GM12878 (cell line): Measurements from ENCODE around the gene PRR14L. TPM values are rescaled to one million over a fixed set of nuclear protein-coding genes. Genes with fewer than 3 reads are reported as not detected.

ENCODE experiments used
- ATAC-seq: fragments of 200-7000 bp; cut with Tn5 transposase; 3 replicates; pipeline ENCODE4 v1.9.1; 2020; ENCODE audit warnings: mild to moderate bottlenecking, moderate library complexity
- BruUV-seq: library from RNA; stranded (reverse); fragments of 400-500 nt; replicated peaks from 2 replicates; lab custom pipeline; 2021; lab: Mats Ljungman, UMichigan
- CTCF ChIA-PET: fragments of 300-600 bp; sonication (Branson Sonifier 250); formaldehyde crosslinking; extraction: SDS; loops from one replicate; lab custom pipeline; 2021; ENCODE audit warnings: inconsistent platforms; lab: Yijun Ruan, JAX
- POLR2A ChIA-PET: fragments of 350-600 bp; formaldehyde crosslinking; extraction: SDS; loops from one replicate; lab custom pipeline; 2021; ENCODE audit warnings: inconsistent platforms; lab: Charles Lee
- RAD21 ChIA-PET: fragments of 300-600 bp; sonication (Branson Sonifier 250); formaldehyde crosslinking; loops from one replicate; lab custom pipeline; 2023; ENCODE audit warnings: antibody characterized with exemption; ENCODE audit not compliant: unreplicated experiment; lab: Charles Lee
- SMC1A ChIA-PET: fragments of 300-600 bp; sonication (Branson Sonifier 250); formaldehyde crosslinking; loops from one replicate; lab custom pipeline; 2023; ENCODE audit not compliant: unreplicated experiment, uncharacterized antibody; lab: Charles Lee
- DNase-seq: peaks from one replicate; pipeline ENCODE4 v3.0.0-alpha.2; 2011; ENCODE audit warnings: low read depth, low spot score
- FAIRE-seq: peaks from 3 replicates; lab custom pipeline; 2011; peaks lifted over from hg19 to GRCh38; lab: Jason Lieb, UNC
- H2AFZ ChIP-seq: 2 replicates; pipeline ENCODE4 v1.6.0; 2011; ENCODE audit warnings: low read depth, low read length, control low read depth; ENCODE audit not compliant: control insufficient read depth
- H3K27ac ChIP-seq: 2 replicates; pipeline ENCODE4 v1.5.1; 2011; ENCODE audit warnings: control low read depth; ENCODE audit not compliant: control insufficient read depth, insufficient read depth
- H3K27me3 ChIP-seq, 2 experiments: replicated peaks in 1 of 2; 2 replicates each; pipeline versions ENCODE4 v1.6.0 to v1.6.1; 2011; ENCODE audit warnings: low read length in 1 of 2; ENCODE audit not compliant: control insufficient read depth in 2 of 2, insufficient read depth in 2 of 2
- H3K36me3 ChIP-seq, 2 experiments: 2 replicates each; pipeline ENCODE4 v1.5.1; 2011; ENCODE audit warnings: low read length in 1 of 2; ENCODE audit not compliant: control insufficient read depth in 2 of 2, insufficient read depth in 2 of 2
- H3K4me1 ChIP-seq: 2 replicates; pipeline ENCODE4 v1.6.1; 2011; ENCODE audit warnings: mild to moderate bottlenecking, low read length, moderate library complexity, mixed read lengths; ENCODE audit not compliant: control insufficient read depth, insufficient read depth
- H3K4me2 ChIP-seq: 2 replicates; pipeline ENCODE4 v1.6.0; 2011; ENCODE audit warnings: control low read depth; ENCODE audit not compliant: control insufficient read depth, insufficient read depth
- H3K4me3 ChIP-seq: fragments of 200-600 bp; sonication (generic); 2 replicates; pipeline ENCODE4 v1.5.1; 2016
- H3K79me2 ChIP-seq: 2 replicates; pipeline ENCODE4 v1.6.0; 2011; ENCODE audit warnings: low read length; ENCODE audit not compliant: control insufficient read depth, insufficient read depth
- H3K9ac ChIP-seq: 2 replicates; pipeline ENCODE4 v1.8.0; 2011; ENCODE audit warnings: low read length, control low read depth, mixed read lengths; ENCODE audit not compliant: control insufficient read depth, insufficient read depth
- H3K9me3 ChIP-seq: replicated peaks from 3 replicates; pipeline ENCODE4 v1.5.1; 2011; ENCODE audit warnings: mild to moderate bottlenecking, low read length; ENCODE audit not compliant: control insufficient read depth, insufficient read depth
- H4K20me1 ChIP-seq: 2 replicates; pipeline ENCODE4 v1.6.0; 2011; ENCODE audit not compliant: control insufficient read depth, insufficient read depth
- CHD1 ChIP-seq: IDR thresholded peaks from 2 replicates; pipeline ENCODE4 v1.6.1; 2012; ENCODE audit warnings: low read depth, low read length, improper control_type of control experiment
- ESRRA ChIP-seq: IDR thresholded peaks from 2 replicates; pipeline ENCODE4 v1.6.1; 2012; ENCODE audit warnings: mild to moderate bottlenecking, low read length, improper control_type of control experiment
- IRF3 ChIP-seq: fragments of 450-650 bp; IDR thresholded peaks from 2 replicates; pipeline ENCODE4 v1.6.1; 2014; ENCODE audit warnings: mild to moderate bottlenecking
- LARP7 ChIP-seq: fragments of 450-650 bp; IDR thresholded peaks from 2 replicates; pipeline ENCODE4 v1.6.1; 2017; ENCODE audit warnings: mild to moderate bottlenecking
- MYB ChIP-seq: fragments of 150-350 bp; IDR thresholded peaks from 2 replicates; pipeline ENCODE4 v1.6.1; 2014; ENCODE audit warnings: mild to moderate bottlenecking, low read depth, low read length, borderline replicate concordance
- NR2C2 ChIP-seq: IDR thresholded peaks from 2 replicates; pipeline ENCODE4 v1.6.1; 2011; ENCODE audit warnings: borderline replicate concordance, low read depth; ENCODE audit not compliant: control insufficient read depth, insufficient read length
- NRF1 ChIP-seq: conservative IDR thresholded peaks from 2 replicates; pipeline ENCODE4 v1.6.1; 2011; ENCODE audit warnings: mild to moderate bottlenecking, low read depth, low read length, improper control_type of control experiment
- POU2F2 ChIP-seq: IDR thresholded peaks from 3 replicates; pipeline ENCODE4 v1.6.1; 2011; ENCODE audit warnings: low read depth, mild to moderate bottlenecking, low read length, borderline replicate concordance
- SMAD1 ChIP-seq: fragments of 450-650 bp; IDR thresholded peaks from 2 replicates; pipeline ENCODE4 v1.6.1; 2018; ENCODE audit warnings: mild to moderate bottlenecking, low read depth; ENCODE audit not compliant: partially characterized antibody
- SP1 ChIP-seq: IDR thresholded peaks from one replicate; pipeline ENCODE4 v1.6.1; 2011; ENCODE audit warnings: low read depth, low read length
- TBL1XR1 ChIP-seq: IDR thresholded peaks from 2 replicates; pipeline ENCODE4 v1.6.1; 2012; ENCODE audit warnings: low read depth, low read length, improper control_type of control experiment
- WGBS: methylation state at CpG from one replicate; pipeline ENCODE4 v1.1.6; 2016; ENCODE audit warnings: low lambda C conversion rate; ENCODE audit not compliant: insufficient replicate concordance, insufficient coverage; ENCODE audit errors: missing lambda C conversion rate; 5-methylcytosine and 5-hydroxymethylcytosine counted together
- in situ Hi-C: fragments of 300-500 bp; cut with MboI; formaldehyde crosslinking; loops from 9 replicates; pipeline ENCODE4 v1.14.3; 2018; ENCODE audit warnings: mixed read lengths
- intact Hi-C: fragments of 100-400 bp; cut with micrococcal nuclease; formaldehyde crosslinking; loops from one replicate; pipeline ENCODE4 v1.14.2; 2022; ENCODE audit not compliant: unreplicated experiment
- polyA plus RNA-seq, 11 experiments: library from polyadenylated mRNA; depleted of rRNA in 4 of 11; unstranded in 6 of 11; stranded (reverse) in 5 of 11; fragments of >200 nt; fragmentation: Nextera tagmentation in 4 of 11; fragmentation: Illumina TruSeq in 1 of 11; extraction: Ambion mirVana in 4 of 11; extraction: Trizol in 1 of 11; gene quantifications; 1 replicate in 1 of 11; 2 replicates in 10 of 11; pipeline versions ENCODE4 v1.2.1 to v1.2.3, GENCODE V29; 2011 to 2016; ENCODE audit warnings: inconsistent platforms in 2 of 11, missing spikeins in 2 of 11, low read depth in 1 of 11
- total RNA-seq, 4 experiments: library from RNA; depleted of rRNA in 3 of 4; stranded (reverse); fragments of >200 nt in 3 of 4; fragmentation: Illumina TruSeq in 1 of 4; extraction: Trizol in 1 of 4; gene quantifications; 2 replicates each; pipeline versions ENCODE4 v1.2.1 to v1.2.3, GENCODE V29; 2013 to 2021
- TF ChIP-seq, protein P1 (sequence below): IDR thresholded peaks from 2 replicates; pipeline ENCODE4 v1.6.1; 2012; ENCODE audit warnings: mild to moderate bottlenecking, low read depth, low read length
- TF ChIP-seq, protein P2 (sequence below), 3 experiments: IDR thresholded peaks in 2 of 3; conservative IDR thresholded peaks in 1 of 3; 2 replicates each; pipeline ENCODE4 v1.5.1; 2011; ENCODE audit warnings: low read depth in 3 of 3, low read length in 3 of 3, mild to moderate bottlenecking in 3 of 3, control low read depth in 2 of 3, moderate library complexity in 2 of 3, inconsistent platforms in 1 of 3, mixed read lengths in 1 of 3; ENCODE audit not compliant: control insufficient read depth in 2 of 3, insufficient read depth in 1 of 3; ENCODE audit errors: extremely low read depth in 1 of 3

Gene PRR14L
- total and polyA plus RNA-seq, 10 of the 15 experiments (the other 5 are each of a cell fraction or from before 2014, with no cell fraction given) = 4.2 to 49.0 (median 21.4) TPM

DNA sequence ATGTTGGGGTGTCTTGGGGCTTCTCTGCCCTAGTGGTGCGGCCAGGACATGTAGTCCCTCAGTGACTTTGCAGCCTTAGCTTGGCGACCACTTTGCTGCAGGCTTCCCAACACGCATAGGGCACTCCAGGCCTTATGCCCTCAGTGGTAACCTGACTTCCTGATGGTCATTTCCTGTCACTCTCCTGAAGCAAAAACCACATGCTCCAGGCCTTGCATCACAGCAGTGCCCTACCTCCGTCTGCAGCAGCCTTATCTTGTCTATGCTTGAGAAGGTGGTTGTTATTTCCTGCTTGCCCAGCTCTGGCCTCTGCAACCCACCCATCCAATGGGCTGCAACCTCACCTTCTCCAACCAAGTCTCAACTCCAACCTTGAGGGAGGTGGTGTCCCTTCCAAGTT lies 54.5 kb downstream of the PRR14L start:
- ChIA-PET RAD21 (interaction anchor here (0.6 kb wide), 1 partner anchor 8 kb away, joined by 3 read pairs; no protein-coding TSS in a partner anchor), SMC1A (no interaction called here), POLR2A (no interaction called here), CTCF (interaction anchor here (0.7 kb wide), 1 partner anchor 54 kb away, joined by 3 read pairs; no protein-coding TSS in a partner anchor)
- no peak for DNase-seq
- H3K79me2 ChIP-seq = no peaks in the 10 kb centered on the region
- H3K9ac ChIP-seq = no peak overlapping the region
- peaks cover 5 to 29% of the 10 kb centered on the region in 2 experiments; a peak in 3 of 4 replicates for H3K36me3 ChIP-seq
- no peaks in the 10 kb centered on the region for H3K27me3 ChIP-seq
- no peak overlapping the region for H3K4me2 ChIP-seq
- no peak overlapping the region for H3K27ac ChIP-seq
- TF ChIP-seq NR2C2 (no peak), NRF1 (no peak), LARP7 (no peak), ESRRA (no peak), TBL1XR1 (no peak), POU2F2 (no peak), IRF3 (no peak), SP1 (no peak), SMAD1 (no peak), MYB (no peak), CHD1 (no peak)
- TF ChIP-seq, protein P1, sequence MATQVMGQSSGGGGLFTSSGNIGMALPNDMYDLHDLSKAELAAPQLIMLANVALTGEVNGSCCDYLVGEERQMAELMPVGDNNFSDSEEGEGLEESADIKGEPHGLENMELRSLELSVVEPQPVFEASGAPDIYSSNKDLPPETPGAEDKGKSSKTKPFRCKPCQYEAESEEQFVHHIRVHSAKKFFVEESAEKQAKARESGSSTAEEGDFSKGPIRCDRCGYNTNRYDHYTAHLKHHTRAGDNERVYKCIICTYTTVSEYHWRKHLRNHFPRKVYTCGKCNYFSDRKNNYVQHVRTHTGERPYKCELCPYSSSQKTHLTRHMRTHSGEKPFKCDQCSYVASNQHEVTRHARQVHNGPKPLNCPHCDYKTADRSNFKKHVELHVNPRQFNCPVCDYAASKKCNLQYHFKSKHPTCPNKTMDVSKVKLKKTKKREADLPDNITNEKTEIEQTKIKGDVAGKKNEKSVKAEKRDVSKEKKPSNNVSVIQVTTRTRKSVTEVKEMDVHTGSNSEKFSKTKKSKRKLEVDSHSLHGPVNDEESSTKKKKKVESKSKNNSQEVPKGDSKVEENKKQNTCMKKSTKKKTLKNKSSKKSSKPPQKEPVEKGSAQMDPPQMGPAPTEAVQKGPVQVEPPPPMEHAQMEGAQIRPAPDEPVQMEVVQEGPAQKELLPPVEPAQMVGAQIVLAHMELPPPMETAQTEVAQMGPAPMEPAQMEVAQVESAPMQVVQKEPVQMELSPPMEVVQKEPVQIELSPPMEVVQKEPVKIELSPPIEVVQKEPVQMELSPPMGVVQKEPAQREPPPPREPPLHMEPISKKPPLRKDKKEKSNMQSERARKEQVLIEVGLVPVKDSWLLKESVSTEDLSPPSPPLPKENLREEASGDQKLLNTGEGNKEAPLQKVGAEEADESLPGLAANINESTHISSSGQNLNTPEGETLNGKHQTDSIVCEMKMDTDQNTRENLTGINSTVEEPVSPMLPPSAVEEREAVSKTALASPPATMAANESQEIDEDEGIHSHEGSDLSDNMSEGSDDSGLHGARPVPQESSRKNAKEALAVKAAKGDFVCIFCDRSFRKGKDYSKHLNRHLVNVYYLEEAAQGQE = no peak
- TF ChIP-seq, protein P2, sequence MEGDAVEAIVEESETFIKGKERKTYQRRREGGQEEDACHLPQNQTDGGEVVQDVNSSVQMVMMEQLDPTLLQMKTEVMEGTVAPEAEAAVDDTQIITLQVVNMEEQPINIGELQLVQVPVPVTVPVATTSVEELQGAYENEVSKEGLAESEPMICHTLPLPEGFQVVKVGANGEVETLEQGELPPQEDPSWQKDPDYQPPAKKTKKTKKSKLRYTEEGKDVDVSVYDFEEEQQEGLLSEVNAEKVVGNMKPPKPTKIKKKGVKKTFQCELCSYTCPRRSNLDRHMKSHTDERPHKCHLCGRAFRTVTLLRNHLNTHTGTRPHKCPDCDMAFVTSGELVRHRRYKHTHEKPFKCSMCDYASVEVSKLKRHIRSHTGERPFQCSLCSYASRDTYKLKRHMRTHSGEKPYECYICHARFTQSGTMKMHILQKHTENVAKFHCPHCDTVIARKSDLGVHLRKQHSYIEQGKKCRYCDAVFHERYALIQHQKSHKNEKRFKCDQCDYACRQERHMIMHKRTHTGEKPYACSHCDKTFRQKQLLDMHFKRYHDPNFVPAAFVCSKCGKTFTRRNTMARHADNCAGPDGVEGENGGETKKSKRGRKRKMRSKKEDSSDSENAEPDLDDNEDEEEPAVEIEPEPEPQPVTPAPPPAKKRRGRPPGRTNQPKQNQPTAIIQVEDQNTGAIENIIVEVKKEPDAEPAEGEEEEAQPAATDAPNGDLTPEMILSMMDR (IDR thresholded peaks at IDR 0.05 in 2 of 3, conservative IDR thresholded peaks at IDR 0.05 in 1 of 3; ENCODE audit: control insufficient read depth in 2 of 3, extremely low read depth in 1 of 3, insufficient read depth in 1 of 3, low read depth in 3 of 3, low read length in 3 of 3) = no peak
- H2AFZ ChIP-seq = no peak overlapping the region
- intact Hi-C loops = no loop called here
- WGBS = 73% methylated on average over 4 of the region's 4 CpGs
- no peak for FAIRE-seq
- no peaks in the 10 kb centered on the region for H4K20me1 ChIP-seq
- H3K4me1 ChIP-seq = peaks cover 7% of the 10 kb centered on the region
- no peaks in the 10 kb centered on the region for H3K9me3 ChIP-seq
- no peak for ATAC-seq
- no TSS peak for BruUV-seq
- H3K4me3 ChIP-seq = no peak overlapping the region
- in situ Hi-C loops = no loop called here
